Vagina (tissue), 2 donors: Measurements from ENCODE around the gene ASPDH. TPM values are rescaled to one million over a fixed set of nuclear protein-coding genes. Genes with fewer than 3 reads are reported as not detected.
"Not testable (repeated sequence)": the region's sequence is repeated elsewhere in the genome, so short reads cannot be mapped to it uniquely, and the experiment has no call there.

ENCODE experiments used
- DNase-seq, 2 donors: peaks; one replicate each; pipeline ENCODE4 v3.0.0-alpha.2; 2017; ENCODE audit errors: extremely low spot score in 2 of 2
- H3K27ac ChIP-seq: fragments of 200-600 bp; sonication (generic); one replicate; pipeline ENCODE4 v1.5.1; 2019
- H3K27me3 ChIP-seq: fragments of 200-600 bp; sonication (generic); one replicate; pipeline ENCODE4 v1.5.1; 2019
- H3K36me3 ChIP-seq, 2 donors: fragments of 200-600 bp; sonication (generic); one replicate each; pipeline ENCODE4 v1.5.1; 2017 to 2019
- H3K4me1 ChIP-seq: fragments of 200-600 bp; sonication (generic); one replicate; pipeline ENCODE4 v1.5.1; 2019
- H3K4me3 ChIP-seq, 2 donors: fragments of 200-600 bp; sonication (generic); 1 replicate in 1 of 2; 2 replicates in 1 of 2; pipeline ENCODE4 v1.5.1; 2016 to 2019
- H3K9me3 ChIP-seq: fragments of 200-600 bp; sonication (generic); one replicate; pipeline ENCODE4 v1.5.1; 2019
- CTCF ChIP-seq, 3 experiments: fragments of 450-650 bp in 2 of 3; fragments of 200-600 bp in 1 of 3; sonication (generic) in 1 of 3; IDR thresholded peaks; one replicate each; pipeline ENCODE4 v1.5.1; 2017 to 2019; ENCODE audit warnings: antibody characterized with exemption in 3 of 3, mild to moderate bottlenecking in 2 of 3, moderate library complexity in 2 of 3
- POLR2A ChIP-seq, 2 donors: fragments of 450-650 bp; IDR thresholded peaks; one replicate each; pipeline ENCODE4 v1.6.1; 2017; ENCODE audit warnings: antibody characterized with exemption in 2 of 2, mild to moderate bottlenecking in 2 of 2, moderate library complexity in 2 of 2
- POLR2AphosphoS5 ChIP-seq, 2 donors: sonication (generic); formaldehyde crosslinking; IDR thresholded peaks; one replicate each; pipeline ENCODE4 v1.9.0; 2017; ENCODE audit warnings: antibody characterized with exemption in 2 of 2, mild to moderate bottlenecking in 2 of 2, low read depth in 1 of 2; ENCODE audit not compliant: insufficient read depth in 1 of 2
- intact Hi-C: fragments of 100-400 bp; cut with DNase I; formaldehyde crosslinking; loops from one replicate; pipeline ENCODE4 v1.15.1; 2023
- total RNA-seq: library from RNA; depleted of rRNA; stranded (reverse); fragments of >200 nt; gene quantifications from one replicate; pipeline ENCODE4 v1.2.3, GENCODE V29; 2016

The ASPDH gene
- total RNA-seq, 1 donor from 2014 or later: not detected

DNA sequence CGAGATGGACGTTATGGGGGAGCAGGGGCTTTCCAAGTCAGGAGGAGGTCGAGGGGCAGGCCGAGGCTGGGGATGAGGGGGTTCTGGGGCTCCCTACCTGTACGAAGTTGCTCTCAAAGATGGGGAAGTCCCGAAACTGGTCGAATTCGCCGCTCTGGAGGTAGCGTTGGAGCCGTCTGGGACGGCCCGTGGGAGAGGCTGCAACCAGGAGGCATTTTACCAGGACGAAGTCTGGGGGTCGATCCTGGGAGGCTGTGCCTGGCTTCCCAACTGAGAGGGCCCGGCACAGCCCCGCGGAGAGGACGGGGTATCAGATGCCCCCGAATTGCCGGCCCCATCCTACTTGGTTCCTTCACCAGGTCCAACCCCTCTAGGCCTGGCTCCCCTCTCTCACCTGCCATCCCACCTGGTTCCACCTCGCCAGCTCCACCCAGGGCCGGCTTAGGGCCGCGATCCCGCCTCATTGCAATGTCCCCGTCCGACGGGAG is 37.9 kb downstream of the ASPDH start:
- peaks cover 22% of the 10 kb centered on the region for H3K4me1 ChIP-seq
- no peaks in the 10 kb centered on the region for H3K9me3 ChIP-seq
- H3K27me3 ChIP-seq: no peaks in the 10 kb centered on the region
- TF ChIP-seq CTCF (IDR thresholded peaks at IDR 0.05) (no peak), POLR2AphosphoS5 (IDR thresholded peaks at IDR 0.05; ENCODE audit: insufficient read depth in 1 of 2, low read depth in 1 of 2) (no peak), POLR2A (IDR thresholded peaks at IDR 0.05) (no peak)
- DNase-seq: no peak
- intact Hi-C loops: no loop called here
- H3K27ac ChIP-seq: no peak overlapping the region
- H3K4me3 ChIP-seq: peak overlapping the region; percentile 77 to 86
- peaks cover 0 to 17% of the 10 kb centered on the region in 2 donors for H3K36me3 ChIP-seq

DNA sequence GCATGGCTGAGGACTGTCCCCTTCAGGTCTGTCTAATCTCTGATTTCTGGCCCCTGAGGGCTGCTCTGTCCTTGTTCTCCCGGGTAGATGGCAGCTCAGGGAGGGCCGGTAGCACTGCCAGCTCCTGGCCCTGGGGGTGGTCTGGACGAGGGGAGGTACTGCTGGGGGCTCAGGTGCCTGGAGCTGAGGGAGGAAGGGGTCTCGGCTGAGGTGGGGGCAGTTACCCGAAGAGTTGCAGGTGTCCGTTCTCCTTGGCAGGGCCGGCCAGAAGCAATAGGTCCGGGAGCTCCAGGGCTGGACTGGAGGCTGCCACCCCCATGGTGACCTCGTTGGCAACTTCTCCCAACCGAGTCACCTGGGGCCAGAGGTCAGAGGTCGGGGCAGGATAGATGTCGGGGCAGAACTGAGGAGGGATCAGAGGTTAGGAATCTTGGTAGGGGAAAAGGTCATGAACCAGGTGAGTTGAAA is 38.6 kb downstream of the ASPDH start:
- intact Hi-C loops: no loop called here
- Histone ChIP-seq H3K27ac (no peak overlapping the region), H3K4me1 (peaks cover 22% of the 10 kb centered on the region), H3K27me3 (no peaks in the 10 kb centered on the region), H3K36me3 (peaks cover 0 to 11% of the 10 kb centered on the region in 2 donors), H3K9me3 (no peaks in the 10 kb centered on the region), H3K4me3 (no peak overlapping the region)
- no peak for DNase-seq
- TF ChIP-seq POLR2A (IDR thresholded peaks at IDR 0.05) (no peak), CTCF (IDR thresholded peaks at IDR 0.05) (no peak), POLR2AphosphoS5 (IDR thresholded peaks at IDR 0.05; ENCODE audit: insufficient read depth in 1 of 2, low read depth in 1 of 2) (no peak)

- H3K9me3 ChIP-seq, H3K27ac ChIP-seq, H3K36me3 ChIP-seq, DNase-seq, H3K27me3 ChIP-seq, intact Hi-C loops, H3K4me3 ChIP-seq: not testable (repeated sequence)
- peaks cover 17% of the 10 kb centered on the region for H3K4me1 ChIP-seq
These were observed 40.4 kb downstream of the ASPDH start for GRCh38 chr19:50473336-50473735.

DNA sequence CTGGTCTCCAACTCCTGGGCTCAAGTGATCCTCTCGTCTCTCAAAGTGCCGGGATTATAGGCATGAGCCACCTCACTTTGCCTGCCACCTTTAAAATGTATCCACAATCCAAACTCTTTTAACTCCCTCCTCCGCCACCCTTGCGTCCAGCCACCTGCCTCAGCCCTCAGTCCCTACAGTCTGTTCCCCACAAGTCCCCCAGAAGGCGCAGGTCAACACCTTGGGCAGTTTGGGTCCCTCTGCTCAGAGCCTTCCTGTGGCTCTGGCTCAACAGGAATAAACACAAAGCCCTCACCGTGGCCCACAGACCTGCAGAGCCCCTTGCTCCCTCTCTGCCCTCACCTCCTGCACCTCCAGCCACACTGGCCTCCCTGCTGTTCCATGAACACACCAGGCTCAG is 44.9 kb downstream of the ASPDH start:
- H3K4me1 ChIP-seq: no peaks in the 10 kb centered on the region

DNA sequence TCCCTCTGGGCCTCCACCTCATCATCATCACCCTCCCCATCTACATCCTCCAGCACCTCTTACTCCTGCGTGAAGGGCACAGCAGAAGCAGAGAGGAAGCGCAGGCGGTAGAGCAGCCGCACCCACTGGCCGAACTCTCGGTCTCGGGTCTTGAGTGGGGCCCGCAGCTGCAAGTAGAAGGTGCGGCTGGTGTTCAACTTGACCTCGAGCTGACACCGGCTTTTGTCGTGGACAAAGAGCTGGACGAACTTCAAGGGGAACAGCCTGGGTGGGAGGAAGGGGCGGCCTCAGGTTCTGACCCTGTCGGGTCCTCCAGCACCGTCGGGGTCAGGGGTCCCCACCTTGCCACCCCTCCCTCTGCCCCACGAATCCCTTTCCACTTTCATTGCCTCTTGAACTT is 46.1 kb downstream of the ASPDH start:
- H3K27me3 ChIP-seq: no peaks in the 10 kb centered on the region
- no peak overlapping the region for H3K4me3 ChIP-seq
- no peak overlapping the region for H3K27ac ChIP-seq
- no peaks in the 10 kb centered on the region for H3K36me3 ChIP-seq
- no peaks in the 10 kb centered on the region for H3K9me3 ChIP-seq
- H3K4me1 ChIP-seq: no peaks in the 10 kb centered on the region
- no peak for DNase-seq
- intact Hi-C loops: no loop called here
- TF ChIP-seq CTCF (IDR thresholded peaks at IDR 0.05): no peak
- TF ChIP-seq POLR2AphosphoS5 (IDR thresholded peaks at IDR 0.05; ENCODE audit: insufficient read depth in 1 of 2, low read depth in 1 of 2): no peak
- no peak for TF ChIP-seq POLR2A (IDR thresholded peaks at IDR 0.05)

More for the DNA sequence above, 44.9 kb downstream of the ASPDH start:
- no peak for TF ChIP-seq POLR2A (IDR thresholded peaks at IDR 0.05)
- TF ChIP-seq CTCF (IDR thresholded peaks at IDR 0.05): no peak
- TF ChIP-seq POLR2AphosphoS5 (IDR thresholded peaks at IDR 0.05; ENCODE audit: insufficient read depth in 1 of 2, low read depth in 1 of 2): no peak
- no peaks in the 10 kb centered on the region for H3K36me3 ChIP-seq
- no peak overlapping the region for H3K27ac ChIP-seq
- intact Hi-C loops: no loop called here
- no peaks in the 10 kb centered on the region for H3K27me3 ChIP-seq
- no peak overlapping the region for H3K4me3 ChIP-seq
- DNase-seq: no peak
- H3K9me3 ChIP-seq: no peaks in the 10 kb centered on the region
